Measurements from ENCODE around the gene ACTMAP. TPM values are rescaled to one million over a fixed set of nuclear protein-coding genes. Genes with fewer than 3 reads are reported as not detected.

The ACTMAP gene
- total and polyA plus RNA-seq, 2 of the 13 experiments (the other 11 are each of a cell fraction or from before 2014, with no cell fraction given), result 2.2 to 7.9 TPM

- TF ChIP-seq AFF4 (CRISPR knock-in tag; IDR thresholded peaks at IDR 0.05) (no peak), ATF4 (CRISPR knock-in tag; IDR thresholded peaks at IDR 0.05) (no peak), PAF1 (CRISPR knock-in tag; IDR thresholded peaks at IDR 0.05) (no peak), GTF2F1 (IDR thresholded peaks at IDR 0.05; ENCODE audit: low read length) (no peak), SMC3 (IDR thresholded peaks at IDR 0.05; ENCODE audit: low read length) (no peak), ZC3H4 (CRISPR knock-in tag; IDR thresholded peaks at IDR 0.05; ENCODE audit: borderline replicate concordance) (no peak), MIER2 (CRISPR knock-in tag; IDR thresholded peaks at IDR 0.05) (no peak), SIX1 (CRISPR knock-in tag; IDR thresholded peaks at IDR 0.05; ENCODE audit: borderline replicate concordance) (no peak), MXD3 (CRISPR knock-in tag; IDR thresholded peaks at IDR 0.05) (peak; percentile 16; the same call in 1 of the 2 replicates), ZBTB4 (CRISPR knock-in tag; IDR thresholded peaks at IDR 0.05; ENCODE audit: borderline replicate concordance) (no peak), SIX4 (CRISPR knock-in tag; IDR thresholded peaks at IDR 0.05) (no peak), CREB1 (IDR thresholded peaks at IDR 0.05) (peak; percentile 76), CREB1 (CRISPR knock-in tag; IDR thresholded peaks at IDR 0.05) (no peak), MTA3 (CRISPR knock-in tag; IDR thresholded peaks at IDR 0.05) (no peak), ZNF574 (CRISPR knock-in tag; IDR thresholded peaks at IDR 0.05) (peak; percentile 44; the same call in 1 of the 2 replicates), FOXK1 (CRISPR knock-in tag; IDR thresholded peaks at IDR 0.05; ENCODE audit: borderline replicate concordance, low read depth) (peak; percentile 28; the same call in 1 of the 2 replicates), RBFOX2 (IDR thresholded peaks at IDR 0.05; ENCODE audit: low read depth, low read length) (peak; percentile 82), ZNF776 (CRISPR knock-in tag; IDR thresholded peaks at IDR 0.05) (no peak), ZNF773 (CRISPR knock-in tag; IDR thresholded peaks at IDR 0.05; ENCODE audit: borderline replicate concordance) (no peak)
Measured at GRCh38 chr19:40777937-40778705, 27.8 kb upstream of the ACTMAP start, which contains the start of gene RAB4B (continued).
